Kidney epithelial cell (primary cell): ENCODE measurements around the gene P2RY6. TPM values are rescaled to one million over a fixed set of nuclear protein-coding genes. Genes with fewer than 3 reads are reported as not detected.

Experiments used
- DNase-seq: peaks from one replicate; pipeline ENCODE4 v3.0.0-alpha.2; 2010; ENCODE audit warnings: low read depth
- H3K27me3 ChIP-seq: 2 replicates; pipeline ENCODE4 v1.6.0; 2011; ENCODE audit warnings: low read length; ENCODE audit not compliant: control insufficient read depth, insufficient read depth
- H3K36me3 ChIP-seq: 2 replicates; pipeline ENCODE4 v1.5.1; 2011; ENCODE audit warnings: low read length; ENCODE audit not compliant: control insufficient read depth, insufficient read depth
- H3K4me3 ChIP-seq: 2 replicates; pipeline ENCODE4 v1.5.1; 2011; ENCODE audit warnings: low read depth, mild to moderate bottlenecking, control low read depth, low read length
- CTCF ChIP-seq: IDR thresholded peaks from 2 replicates; pipeline ENCODE4 v1.5.1; 2011; ENCODE audit warnings: mild to moderate bottlenecking, moderate library complexity, low read length, control low read depth, inconsistent platforms; ENCODE audit not compliant: insufficient read depth, poor library complexity, severe bottlenecking
- total RNA-seq: library from RNA; depleted of rRNA; stranded (reverse); fragments of >200 nt; gene quantifications from 2 replicates; pipeline ENCODE4 v1.2.3, GENCODE V29; 2015

The P2RY6 gene
- total RNA-seq, 1 donor from 2014 or later = 6.1 TPM

GRCh38 chr11:73286240-73286810 lies 14.2 kb downstream of the P2RY6 start:
- H3K4me3 ChIP-seq = no peak overlapping the region
- TF ChIP-seq CTCF = no peak
- DNase-seq = no peak
- no peaks in the 10 kb centered on the region for H3K36me3 ChIP-seq
- H3K27me3 ChIP-seq = no peaks in the 10 kb centered on the region

DNA sequence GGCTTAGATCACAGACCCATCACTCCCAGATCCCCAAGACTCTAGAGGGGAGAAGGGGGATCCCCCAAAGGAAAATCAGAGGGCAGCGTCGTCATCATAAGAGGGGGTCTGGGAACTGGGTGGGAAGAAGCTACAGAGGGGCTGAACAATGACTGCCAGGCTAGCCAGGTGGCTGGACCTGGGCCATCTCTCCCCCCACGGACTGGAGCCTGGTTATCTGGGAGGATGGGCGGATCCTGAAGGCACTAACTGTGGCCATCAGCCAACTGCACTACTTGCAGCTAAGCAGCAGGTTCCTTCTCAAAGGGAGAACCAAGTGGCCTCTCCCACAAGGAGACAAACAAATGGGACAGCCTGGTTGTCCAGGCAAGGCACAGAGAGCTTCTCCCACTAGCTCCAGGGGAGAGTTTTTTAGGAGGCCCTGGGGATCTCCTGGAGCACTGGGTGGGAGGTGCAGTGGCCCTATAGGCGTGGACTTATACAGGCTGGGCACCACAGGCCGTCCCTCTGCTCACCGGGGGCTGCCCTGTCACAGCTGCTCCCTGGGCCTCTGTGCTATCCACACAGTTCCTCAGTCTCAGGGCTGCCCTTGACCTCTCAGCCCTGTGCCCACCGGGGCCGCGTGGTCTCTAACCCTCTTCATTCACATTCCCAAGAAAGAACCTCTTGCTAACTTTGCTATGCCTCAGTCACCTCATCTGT lies 15.4 kb downstream of the P2RY6 start:
- no peak for DNase-seq
- no peak for TF ChIP-seq CTCF
- no peaks in the 10 kb centered on the region for H3K36me3 ChIP-seq
- no peaks in the 10 kb centered on the region for H3K27me3 ChIP-seq
- H3K4me3 ChIP-seq = no peak overlapping the region

- no peak overlapping the region for H3K4me3 ChIP-seq
- DNase-seq = no peak
- no peaks in the 10 kb centered on the region for H3K27me3 ChIP-seq
- no peak for TF ChIP-seq CTCF
- no peaks in the 10 kb centered on the region for H3K36me3 ChIP-seq
Observed at GRCh38 chr11:73288192-73288872, 16.2 kb downstream of the P2RY6 start.

DNA sequence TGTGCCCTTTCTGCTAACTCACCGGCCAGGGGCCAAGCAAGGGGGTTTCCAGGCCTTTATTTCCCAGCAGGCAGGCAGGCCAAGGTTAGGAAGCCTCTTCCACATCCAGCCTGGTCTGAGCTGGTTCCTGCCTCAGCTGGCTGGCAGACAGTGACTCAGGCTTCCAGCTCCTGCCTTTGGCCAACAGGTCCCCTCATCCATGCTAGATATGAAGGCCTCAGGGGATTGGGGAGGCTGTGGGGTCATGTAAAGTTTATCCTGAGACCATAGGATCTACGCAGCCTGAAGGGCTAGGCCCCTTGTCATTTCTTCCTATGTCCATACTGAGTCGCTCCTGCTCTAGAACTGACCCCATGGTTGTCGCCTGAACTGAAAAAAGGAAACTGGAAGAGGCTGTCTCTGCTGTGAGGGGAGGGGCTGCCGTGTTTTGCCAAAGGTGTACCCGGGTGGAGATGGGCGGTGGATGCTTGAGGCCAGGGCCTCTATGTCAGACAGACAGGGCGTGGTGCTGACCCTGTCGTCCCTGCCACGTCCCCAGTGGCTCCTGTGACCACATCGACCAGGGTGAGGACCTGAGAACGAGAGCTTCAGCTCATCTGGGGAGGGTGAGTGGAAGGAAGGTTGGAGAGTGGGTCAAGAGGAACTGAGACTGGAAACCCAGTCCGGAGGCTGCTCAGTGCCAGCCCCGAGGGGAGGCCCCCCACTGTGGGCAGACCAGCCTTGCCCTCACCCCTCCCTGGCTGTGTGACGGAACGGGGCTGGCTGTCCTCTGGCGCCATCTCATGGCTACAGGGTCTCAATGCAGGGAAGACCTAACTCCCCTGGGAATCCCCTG lies 17.0 kb downstream of the P2RY6 start:
- Histone ChIP-seq H3K27me3 (no peaks in the 10 kb centered on the region), H3K4me3 (no peak overlapping the region), H3K36me3 (no peaks in the 10 kb centered on the region)
- DNase-seq = peak; percentile 65
- TF ChIP-seq CTCF = peak; percentile 97

GRCh38 chr11:73290536-73290935 lies 18.4 kb downstream of the P2RY6 start:
- no peak overlapping the region for H3K4me3 ChIP-seq
- H3K36me3 ChIP-seq = no peaks in the 10 kb centered on the region
- TF ChIP-seq CTCF = no peak
- H3K27me3 ChIP-seq = no peaks in the 10 kb centered on the region
- DNase-seq = no peak
